Peyer's patch (tissue), 4 donors: Measurements from ENCODE around the gene GALR2.

ENCODE experiments used
- CTCF ChIP-seq, 6 experiments: fragments of 450-650 bp in 4 of 6; fragments of 200-600 bp in 2 of 6; sonication (generic) in 1 of 6; IDR thresholded peaks; one replicate each; pipeline ENCODE4 v1.5.1; 2017 to 2019; ENCODE audit warnings: antibody characterized with exemption in 6 of 6, mild to moderate bottlenecking in 3 of 6, moderate library complexity in 1 of 6
- POLR2A ChIP-seq, 2 donors: fragments of 450-650 bp; IDR thresholded peaks; one replicate each; pipeline ENCODE4 v1.5.1; 2017; ENCODE audit warnings: antibody characterized with exemption in 2 of 2, mild to moderate bottlenecking in 2 of 2, moderate library complexity in 2 of 2

- TF ChIP-seq CTCF (IDR thresholded peaks at IDR 0.05) (no peak), POLR2A (IDR thresholded peaks at IDR 0.05) (no peak)
Measured at GRCh38 chr17:76048025-76048605, 26.5 kb upstream of the GALR2 start.
